HT-29 (cell line): ENCODE measurements around the gene SAMD4A. TPM values are rescaled to one million over a fixed set of nuclear protein-coding genes. Genes with fewer than 3 reads are reported as not detected.
"Not testable (repeated sequence)": the region's sequence is repeated elsewhere in the genome, so short reads cannot be mapped to it uniquely, and the experiment has no call there.

Source experiments
- DNase-seq: peaks from one replicate; pipeline ENCODE4 v3.0.0-alpha.2; 2015; ENCODE audit warnings: low spot score
- total RNA-seq: library from RNA; depleted of rRNA; stranded (reverse); fragments of >200 nt; shearing (Covaris generic); gene quantifications from 2 replicates; pipeline ENCODE4 v1.2.3, GENCODE V29; 2014

The SAMD4A gene
- total RNA-seq, 1 experiment from 2014 or later = 9.5 TPM

DNA sequence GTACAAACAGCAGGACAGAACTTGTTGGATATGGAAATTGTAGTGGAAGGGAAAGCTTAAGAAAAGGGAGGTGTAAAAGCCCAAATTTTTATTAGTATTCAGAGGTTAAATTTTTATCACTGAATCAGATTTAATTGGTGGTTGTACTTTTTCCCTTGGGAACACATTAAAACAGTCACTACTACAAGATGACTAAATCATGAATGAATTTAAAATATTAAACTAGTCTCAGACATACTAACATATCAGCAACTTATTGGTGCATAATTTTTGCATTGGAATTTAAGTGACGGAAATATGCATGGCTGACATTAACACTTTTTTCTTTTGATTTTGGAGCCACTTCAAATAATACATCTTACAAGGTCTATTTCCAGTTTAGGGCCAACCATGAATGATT, 27.6 kb downstream of the SAMD4A start:
- DNase-seq = no peak

DNA sequence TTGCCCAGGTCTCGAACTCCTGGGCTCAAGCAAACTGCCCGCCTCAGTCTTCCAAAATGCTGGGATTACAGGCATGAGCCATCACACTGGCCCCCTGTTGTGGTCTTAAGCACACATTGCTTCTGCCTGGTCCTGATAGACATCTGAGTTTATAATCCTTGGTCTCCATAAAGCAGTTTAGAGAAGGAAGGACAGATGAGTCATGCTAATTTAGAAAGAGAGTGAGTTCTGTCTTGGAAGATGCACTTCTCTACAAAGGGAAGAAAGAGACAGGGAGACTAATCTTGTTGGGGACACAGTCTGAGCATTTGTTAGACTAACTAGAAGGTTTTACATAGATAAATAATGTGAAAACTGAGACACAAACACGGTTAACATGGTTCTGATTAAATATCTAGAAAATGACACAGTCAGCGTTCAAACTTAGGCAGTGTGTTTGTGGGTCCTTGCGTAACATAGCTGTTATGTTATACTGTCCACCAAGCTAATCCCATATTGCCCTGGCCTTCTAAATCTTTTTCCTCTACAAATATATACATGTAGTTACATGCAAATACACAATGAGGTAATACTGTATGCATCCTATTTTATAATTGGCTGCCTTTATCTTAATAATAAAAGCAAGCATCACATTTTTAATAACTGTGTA, 31.0 kb downstream of the SAMD4A start:
- DNase-seq = no peak

DNA sequence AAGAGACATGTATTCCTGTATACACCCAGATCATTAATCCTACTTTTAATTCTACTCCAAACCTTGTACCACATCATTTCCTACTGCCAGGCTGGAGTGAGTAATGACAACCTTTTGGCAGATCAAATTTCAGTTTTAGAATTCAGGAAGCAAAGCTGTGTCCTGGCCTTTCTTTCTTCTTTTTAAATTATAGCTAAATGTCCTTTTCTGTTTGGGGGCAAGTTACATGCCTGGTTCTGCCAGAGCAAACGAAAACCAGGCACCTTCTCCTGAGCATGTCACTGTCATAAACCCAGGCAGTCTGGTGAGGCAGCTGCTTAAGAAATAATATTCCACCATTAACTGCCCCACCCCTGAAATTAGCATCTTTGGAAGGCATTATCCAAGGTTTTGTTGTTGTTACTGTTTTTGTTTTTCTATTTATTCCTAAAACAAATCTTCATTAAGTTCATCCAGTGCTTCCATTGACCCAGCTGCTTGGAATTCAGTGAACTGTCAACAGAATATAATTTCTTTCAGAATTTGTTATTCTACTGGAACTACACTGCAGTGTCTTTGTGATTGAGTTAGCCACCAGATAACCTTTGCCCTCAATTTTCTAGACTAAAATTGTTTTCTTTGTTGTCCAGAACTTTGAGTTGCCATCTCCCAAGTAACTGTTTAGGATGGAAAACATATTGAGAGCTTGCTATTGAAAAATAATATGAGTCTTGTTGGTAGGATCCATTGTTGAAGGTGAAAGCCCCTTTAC, 33.2 kb downstream of the SAMD4A start:
- no peak for DNase-seq

DNA sequence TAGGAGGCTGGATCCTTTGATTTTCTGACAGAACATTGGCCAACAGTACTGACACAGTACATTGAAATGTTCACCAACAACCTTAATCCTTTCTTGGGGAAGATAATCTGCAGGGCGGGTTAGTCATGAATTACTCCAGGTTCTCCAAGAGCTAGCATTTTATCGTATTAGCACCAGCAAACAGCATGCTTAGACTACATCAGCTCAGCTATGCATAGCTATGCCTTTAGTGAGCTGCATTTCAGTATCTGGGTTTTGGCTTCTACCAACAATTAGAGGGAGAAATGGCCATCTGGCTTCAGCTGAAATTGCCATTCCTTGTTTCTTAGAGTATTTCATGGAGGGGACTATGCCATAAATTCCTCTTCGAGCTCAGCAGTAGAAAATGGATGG, 33.8 kb downstream of the SAMD4A start:
- no peak for DNase-seq

DNA sequence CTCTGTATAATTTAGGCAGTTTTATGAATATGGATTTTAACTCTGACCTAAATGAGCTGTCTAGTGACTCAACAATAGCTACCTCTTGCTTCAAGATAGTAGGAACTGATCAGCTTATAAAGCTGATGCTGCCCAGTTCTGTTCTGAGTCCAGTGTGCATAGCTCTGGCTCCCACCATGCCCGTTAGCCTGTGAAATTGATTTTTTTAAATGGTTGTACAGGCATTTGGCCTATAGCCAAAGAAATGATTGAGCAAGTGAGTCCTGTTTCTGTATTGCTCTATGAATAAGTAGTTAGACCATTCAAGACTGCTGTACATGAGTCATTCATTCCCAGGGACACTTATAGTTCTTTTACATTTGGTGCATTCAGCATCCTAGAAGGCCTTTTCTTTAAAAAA, 36.4 kb downstream of the SAMD4A start:
- no peak for DNase-seq

DNA sequence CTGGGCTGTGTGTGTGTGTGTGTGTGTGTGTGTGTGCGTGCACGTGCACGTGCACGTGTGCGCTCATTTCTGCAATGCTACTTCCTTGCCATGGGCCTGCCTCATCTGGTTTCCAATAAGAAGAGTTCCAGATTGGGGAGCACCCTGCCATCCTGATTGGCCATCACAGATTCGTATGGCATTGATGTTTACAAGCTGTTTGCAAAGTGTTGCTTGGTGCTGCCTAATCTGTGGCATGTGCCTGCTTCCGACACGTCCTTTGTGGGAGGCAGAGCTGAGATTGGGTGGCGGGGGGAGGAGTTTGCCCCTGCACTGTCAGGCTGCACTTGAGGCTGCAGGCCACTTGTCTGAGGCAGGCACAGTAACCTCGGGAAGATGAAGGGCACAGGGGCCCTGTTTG, 39.2 kb downstream of the SAMD4A start:
- no peak for DNase-seq

DNA sequence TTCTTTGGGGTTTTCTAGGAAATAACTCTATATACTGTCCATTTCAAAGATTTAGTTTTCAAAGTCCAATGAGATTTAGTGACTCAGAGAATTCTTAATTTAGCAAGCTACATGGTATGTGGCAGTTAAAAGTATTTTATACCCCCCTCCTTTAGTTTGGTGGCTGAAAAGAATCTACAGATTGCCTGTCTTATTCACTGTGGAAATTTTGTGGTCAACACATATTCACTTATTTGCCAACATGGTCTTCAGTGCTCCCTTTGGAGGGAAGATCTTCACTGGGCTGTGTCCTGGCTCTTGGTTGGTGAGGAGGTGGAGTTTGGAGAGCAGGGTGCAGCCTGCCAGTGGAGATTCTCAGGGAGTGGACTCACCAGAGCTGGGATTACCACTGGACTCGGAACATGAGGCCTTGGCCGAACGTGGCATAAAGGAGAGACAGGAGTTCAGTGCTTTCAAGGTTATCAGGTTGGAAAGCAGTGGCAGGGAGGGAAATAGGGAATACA, 39.8 kb downstream of the SAMD4A start:
- DNase-seq = no peak

DNA sequence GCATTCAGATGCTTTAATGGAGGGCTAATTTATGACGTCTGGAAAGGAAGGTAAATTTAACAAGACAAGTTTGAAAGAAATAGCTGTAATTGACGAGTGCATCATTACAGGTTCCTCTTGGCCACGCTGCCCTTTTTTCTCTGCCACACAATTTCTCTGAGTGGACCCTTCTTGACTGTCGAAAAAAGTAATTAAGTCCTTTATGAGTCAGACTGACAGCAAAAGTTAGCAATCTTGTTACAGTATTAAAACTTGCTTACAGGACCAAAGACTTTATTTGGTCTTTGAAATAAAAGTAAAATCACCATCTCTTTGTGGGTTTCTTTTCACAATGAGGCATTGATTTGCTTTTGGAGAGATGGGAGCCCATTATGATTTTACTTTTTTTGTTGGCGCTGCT, 42.6 kb downstream of the SAMD4A start:
- no peak for DNase-seq

DNA sequence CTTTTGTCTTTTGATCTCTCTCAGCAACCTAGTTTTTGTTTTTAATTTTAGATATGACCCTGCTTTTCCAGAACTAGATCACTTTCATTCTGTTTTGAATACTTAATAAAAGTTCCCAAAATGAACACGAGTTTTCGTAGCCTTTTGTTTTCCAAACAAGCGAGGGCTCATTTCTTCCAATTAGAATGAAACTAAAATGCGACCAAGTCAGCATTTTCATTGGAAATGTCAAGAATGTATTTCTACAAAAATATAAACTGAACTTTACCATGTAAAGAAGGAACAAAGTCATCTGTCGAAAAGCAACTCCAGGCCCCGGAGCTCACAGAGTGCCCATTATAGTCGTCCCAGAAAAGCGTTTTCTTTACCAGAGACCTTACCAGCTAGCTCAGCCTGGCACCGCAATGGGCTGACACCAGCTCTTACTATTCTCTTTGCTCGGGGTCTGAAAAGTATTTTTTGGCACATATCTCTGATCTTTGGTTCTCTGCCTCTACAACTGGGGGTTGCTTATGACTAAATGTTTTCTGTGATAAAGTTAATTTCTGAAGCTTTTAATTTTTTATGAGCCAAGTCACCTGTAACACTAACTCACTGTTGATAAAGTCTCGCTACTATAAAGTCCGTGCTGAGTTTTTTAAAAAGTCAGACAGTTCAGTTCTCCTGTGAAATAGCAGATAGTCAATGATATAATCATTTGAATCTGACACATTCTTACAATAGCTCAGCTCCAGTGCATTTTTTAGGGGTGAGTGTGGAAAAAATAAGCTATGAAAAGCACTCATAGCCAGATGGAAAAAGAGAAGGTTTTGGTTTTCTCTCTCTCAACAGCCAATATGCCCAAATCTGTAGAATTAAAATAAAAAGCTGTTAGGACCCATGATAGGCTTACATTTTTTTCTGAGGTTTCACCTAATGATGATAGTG, 43.4 kb downstream of the SAMD4A start:
- no peak for DNase-seq

DNA sequence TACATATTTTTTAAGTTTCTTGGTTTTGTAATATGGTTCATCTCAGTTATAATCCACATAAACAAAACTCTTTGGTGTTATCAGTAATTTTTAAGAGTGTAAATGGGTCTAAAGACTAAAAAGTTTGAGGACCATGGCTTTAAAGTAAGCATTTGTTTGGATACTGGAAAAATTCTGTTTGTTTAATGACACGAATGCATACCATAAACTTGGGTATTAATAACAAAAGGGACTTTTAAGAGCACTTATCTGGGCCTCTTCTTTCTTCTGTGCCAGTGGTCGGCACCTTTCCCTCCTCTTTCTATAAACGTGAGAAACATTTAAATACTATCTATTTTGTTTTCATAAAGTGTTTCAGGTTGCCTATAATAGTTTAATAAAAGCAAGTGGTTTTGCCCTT, 47.4 kb downstream of the SAMD4A start:
- no peak for DNase-seq

DNA sequence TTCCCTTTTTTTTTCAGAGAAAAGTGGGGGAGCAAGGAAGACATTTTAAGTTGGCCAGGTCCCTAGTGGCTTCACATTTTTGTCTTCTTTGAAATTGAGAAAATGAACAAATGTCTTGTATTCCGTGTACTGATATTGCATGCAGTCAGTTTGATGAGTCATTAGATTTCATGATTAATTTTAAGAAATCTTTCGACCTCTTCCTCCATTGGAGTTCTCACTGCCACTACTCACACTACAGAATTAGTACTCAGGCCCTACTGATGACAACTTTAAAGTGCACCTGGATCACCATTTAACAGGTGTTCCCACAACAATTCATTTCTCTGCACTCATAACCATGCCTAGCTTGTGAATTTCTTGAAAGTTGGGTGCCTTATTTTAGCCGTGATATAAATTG, 50.5 kb downstream of the SAMD4A start:
- DNase-seq = no peak

DNA sequence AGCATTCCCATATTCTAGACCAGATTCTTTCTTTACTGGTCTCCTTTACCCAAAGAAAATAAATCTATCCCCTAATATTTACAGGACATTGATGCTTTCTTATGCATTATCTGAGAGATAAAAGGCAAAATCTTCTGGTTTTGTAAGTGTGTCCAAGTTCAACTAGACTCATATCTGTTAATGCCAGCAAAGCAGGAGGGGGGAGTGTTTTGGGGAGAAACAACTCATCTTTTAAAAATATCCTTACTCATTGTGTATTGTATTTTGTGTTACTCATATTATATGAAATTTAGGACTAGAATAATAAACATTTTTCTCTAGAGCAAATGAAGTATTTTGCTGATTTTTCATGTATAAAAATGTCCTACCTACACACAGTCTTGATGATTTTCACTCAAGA, 54.8 kb downstream of the SAMD4A start:
- DNase-seq = no peak

DNA sequence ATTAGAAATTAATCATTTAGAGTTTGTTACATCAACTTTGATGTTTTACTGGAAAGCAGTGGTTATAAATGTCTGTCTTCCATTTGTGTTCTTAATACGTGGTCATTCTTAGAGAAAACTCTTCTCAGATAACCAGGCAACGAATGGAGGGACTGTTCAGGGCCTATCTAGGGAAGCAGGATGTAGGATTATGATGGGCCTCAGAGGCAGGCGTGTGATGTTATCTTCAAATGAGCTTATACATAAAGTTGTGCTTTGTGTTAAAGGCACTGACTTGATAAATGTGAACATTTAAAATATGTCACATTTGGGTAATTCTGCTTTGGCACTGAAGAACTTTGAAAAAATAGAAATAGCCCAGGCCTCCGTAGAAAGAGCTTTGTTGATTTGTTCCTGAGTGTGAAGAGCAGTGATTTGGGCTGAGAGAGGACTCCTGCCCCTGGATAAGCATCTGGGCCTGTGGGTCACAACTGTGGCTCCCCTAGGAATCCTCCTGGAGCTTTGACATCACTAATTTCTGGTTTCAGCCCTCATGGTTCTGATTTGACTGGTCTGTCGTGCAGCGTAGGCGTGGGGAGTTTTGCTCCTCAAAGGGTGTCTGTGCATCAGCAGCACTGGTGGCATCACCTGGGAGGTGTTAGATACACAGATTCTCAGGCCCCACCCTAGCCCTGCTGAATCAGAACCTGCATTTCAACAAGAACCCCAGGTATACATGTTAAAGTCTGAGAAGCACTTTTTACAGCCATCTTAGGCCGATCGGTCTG, 55.4 kb downstream of the SAMD4A start:
- DNase-seq = no peak

DNA sequence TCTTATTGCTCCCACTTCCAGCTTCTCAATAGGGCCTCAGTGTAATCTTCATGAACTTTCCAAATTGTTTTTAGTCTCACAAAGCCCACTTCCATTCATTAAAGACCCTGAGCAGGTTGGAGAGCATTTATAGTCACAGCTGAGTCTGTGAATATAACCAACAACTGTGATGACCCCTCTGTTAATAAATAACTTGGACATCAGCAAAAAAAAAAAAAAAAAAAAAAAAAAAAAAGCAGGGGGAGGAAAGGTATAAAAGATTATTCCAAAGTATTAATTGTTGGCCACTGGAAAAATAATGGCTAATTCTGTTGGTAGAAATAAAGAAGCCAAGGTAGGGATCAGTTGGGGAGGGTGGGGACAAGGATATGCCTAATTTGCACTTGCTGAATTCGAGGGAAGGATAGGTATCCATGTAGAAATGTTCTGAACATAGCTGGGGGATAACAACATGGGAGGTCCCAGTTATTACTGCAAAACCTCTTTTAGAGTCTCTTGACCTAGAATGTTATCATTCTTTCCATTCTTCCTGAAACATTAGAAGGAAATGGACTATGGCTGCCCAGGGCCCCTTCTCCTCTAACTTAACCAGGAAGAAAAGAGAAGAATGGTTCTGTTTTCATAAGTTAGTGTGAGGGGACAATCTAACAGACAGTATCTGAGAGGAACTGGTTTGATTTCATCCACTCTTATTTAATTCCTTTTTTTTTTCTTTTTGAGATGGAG, 56.5 kb downstream of the SAMD4A start:
- DNase-seq = no peak

DNA sequence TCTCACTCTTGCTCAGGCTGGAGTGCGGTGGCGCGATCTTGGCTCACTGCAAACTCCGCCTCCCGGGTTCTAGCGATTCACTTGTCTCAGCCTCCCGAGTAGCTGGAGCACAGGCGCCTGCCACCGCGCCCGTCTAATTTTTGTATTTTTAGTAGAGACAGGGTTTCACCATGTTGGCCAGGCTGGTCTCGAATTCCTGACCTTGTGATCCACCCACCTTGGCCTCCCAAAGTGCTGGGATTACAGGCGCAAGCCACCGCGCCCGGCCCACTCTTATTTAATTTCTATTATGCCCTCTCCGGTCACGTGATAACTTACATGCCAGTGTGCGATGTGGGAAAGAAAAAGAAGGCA, 57.1 kb downstream of the SAMD4A start:
- not testable (repeated sequence) for DNase-seq

DNA sequence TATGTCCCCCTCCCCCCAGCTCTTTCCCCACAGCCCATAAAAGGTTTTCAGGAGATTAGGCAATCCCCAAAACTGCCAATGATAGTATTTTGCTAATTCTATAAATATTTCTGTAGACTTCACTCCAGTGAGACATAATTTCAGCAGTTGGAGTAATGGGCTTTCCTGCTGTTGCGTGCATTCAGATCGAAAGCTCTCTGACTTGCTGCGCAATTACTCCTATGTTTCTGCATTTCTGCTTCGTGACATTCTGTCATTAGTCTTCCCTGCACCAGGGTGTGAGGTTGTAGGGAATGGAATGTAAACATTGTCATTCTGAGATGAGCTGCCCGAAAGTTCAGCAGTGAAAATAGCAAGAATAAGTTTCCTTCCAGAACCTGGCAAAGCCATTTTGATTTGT, 58.2 kb downstream of the SAMD4A start:
- DNase-seq = no peak

DNA sequence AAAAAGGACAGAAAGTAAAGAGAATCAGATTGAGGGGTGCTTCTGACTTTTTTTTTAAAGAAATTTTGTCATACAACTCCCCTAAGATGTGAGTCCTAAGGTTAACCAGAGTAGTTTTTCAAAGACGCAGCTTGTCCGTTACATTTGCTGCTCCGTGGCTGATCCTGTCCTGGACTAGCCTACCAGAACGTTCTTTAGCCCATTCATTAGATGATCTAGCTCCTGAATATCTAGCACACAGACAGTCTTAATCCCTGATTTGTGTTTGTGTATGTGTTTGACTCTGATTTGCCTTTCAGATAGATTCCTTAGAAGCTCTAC, 60.3 kb downstream of the SAMD4A start:
- no peak for DNase-seq

DNA sequence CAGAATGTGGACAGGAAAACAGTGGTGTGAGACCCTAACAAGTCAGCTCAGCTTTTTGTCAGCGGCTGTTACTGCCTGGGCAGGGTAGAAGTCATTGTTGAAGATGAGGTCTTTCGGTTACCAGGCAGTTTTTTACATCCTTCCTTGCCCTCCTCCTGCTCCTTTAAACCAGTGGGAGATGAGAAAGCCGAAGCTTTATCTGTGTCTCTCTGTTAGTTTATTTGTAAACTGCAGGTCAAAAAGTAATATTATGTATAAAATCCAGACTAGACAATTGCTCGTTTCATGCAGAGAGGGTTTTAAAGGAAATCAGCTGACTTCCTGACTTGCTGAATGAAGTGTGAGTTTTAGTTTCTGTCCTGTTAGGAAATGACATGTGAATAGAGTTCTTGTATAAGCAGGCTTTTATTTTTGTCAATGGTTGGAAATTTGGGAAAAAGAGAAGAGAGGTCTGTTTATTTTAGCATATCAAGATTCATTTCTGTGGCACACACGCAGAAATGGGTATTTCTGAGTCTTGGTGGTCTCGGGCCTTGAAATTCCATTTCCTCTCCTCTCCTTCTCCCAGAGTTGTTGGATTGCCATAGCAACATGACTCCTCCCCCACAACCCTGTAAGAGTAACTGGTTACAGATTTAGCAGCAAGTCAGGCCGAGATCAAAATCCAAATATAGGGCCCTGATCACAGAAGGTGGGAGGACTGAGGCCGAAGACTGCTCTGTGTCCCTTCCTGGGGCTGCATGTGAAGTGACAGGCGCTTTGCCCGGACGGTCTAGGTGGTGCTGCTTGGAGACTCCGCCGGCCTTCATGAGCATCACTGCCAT, 60.8 kb downstream of the SAMD4A start:
- DNase-seq = no peak

DNA sequence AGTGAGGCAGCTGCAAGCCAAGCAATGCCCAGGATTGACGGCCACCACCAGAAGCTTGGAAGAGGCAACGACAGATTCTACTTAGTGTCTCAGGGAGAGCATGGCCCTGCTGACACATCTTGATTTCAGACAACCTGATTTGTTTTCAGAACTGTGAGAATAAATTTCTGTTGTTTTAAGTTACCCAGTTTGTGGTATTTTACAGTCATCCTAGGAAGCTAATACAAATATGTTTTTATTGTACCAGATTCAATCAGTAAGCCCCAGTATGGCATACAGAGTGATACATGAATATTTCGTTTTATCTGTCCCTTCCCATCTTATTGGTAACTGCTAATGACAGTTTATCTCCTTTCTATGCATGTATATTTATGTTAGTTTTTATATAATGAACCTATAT, 62.3 kb downstream of the SAMD4A start:
- no peak for DNase-seq
